NB4 (cell line): Measurements from ENCODE around the gene EMP2.

Experiments used
- DNase-seq: peaks from one replicate; pipeline ENCODE4 v3.0.0; 2010; ENCODE audit warnings: low read depth
- H3K4me3 ChIP-seq: one replicate; pipeline ENCODE4 v1.5.1; 2011; ENCODE audit warnings: mild to moderate bottlenecking, low read depth, low read length, moderate library complexity
- CTCF ChIP-seq: IDR thresholded peaks from one replicate; pipeline ENCODE4 v1.5.1; 2012; ENCODE audit warnings: low read depth, low read length
- MAX ChIP-seq: IDR thresholded peaks from 2 replicates; pipeline ENCODE4 v1.6.1; 2011; ENCODE audit warnings: low read depth, low read length
- MYC ChIP-seq: IDR thresholded peaks from 2 replicates; pipeline ENCODE4 v1.6.1; 2011; ENCODE audit warnings: low read depth, low read length
- POLR2A ChIP-seq: IDR thresholded peaks from 2 replicates; pipeline ENCODE4 v1.6.1; 2011; ENCODE audit warnings: mild to moderate bottlenecking; ENCODE audit not compliant: insufficient read length; ENCODE audit errors: extremely low read depth

EMP2 gene

GRCh38 chr16:10610499-10611184 is 30.2 kb upstream of the EMP2 start:
- TF ChIP-seq MAX (no peak), CTCF (no peak), POLR2A (no peak), MYC (no peak)
- no peak for DNase-seq
- no peak overlapping the region for H3K4me3 ChIP-seq

- DNase-seq, result no peak
- H3K4me3 ChIP-seq, result no peak overlapping the region
Measured at GRCh38 chr16:10609402-10609774, 29.0 kb upstream of the EMP2 start.

GRCh38 chr16:10608687-10609401 is 28.4 kb upstream of the EMP2 start:
- H3K4me3 ChIP-seq, result no peak overlapping the region
- TF ChIP-seq POLR2A, result no peak
- no peak for TF ChIP-seq MAX
- TF ChIP-seq MYC, result no peak
- no peak for TF ChIP-seq CTCF
- DNase-seq, result no peak

More at GRCh38 chr16:10609402-10609774, 29.0 kb upstream of the EMP2 start:
- TF ChIP-seq MAX (no peak), CTCF (no peak), POLR2A (no peak), MYC (no peak)

GRCh38 chr16:10607157-10607556 is 26.8 kb upstream of the EMP2 start:
- no peak for DNase-seq
- H3K4me3 ChIP-seq, result no peak overlapping the region
- TF ChIP-seq MAX, result no peak
- no peak for TF ChIP-seq POLR2A
- TF ChIP-seq MYC, result no peak
- no peak for TF ChIP-seq CTCF

- DNase-seq, result no peak
- H3K4me3 ChIP-seq, result no peak overlapping the region
- no peak for TF ChIP-seq CTCF
- no peak for TF ChIP-seq POLR2A
- no peak for TF ChIP-seq MYC
- no peak for TF ChIP-seq MAX
Measured at GRCh38 chr16:10606607-10607006, 26.2 kb upstream of the EMP2 start.
